H7 (cell line): ENCODE results near the gene MYOZ1. TPM values are rescaled to one million over a fixed set of nuclear protein-coding genes. Genes with fewer than 3 reads are reported as not detected.

Experiments used
- DNase-seq: peaks from one replicate; pipeline ENCODE4 v3.0.0; 2012
- H3K27me3 ChIP-seq: 2 replicates; pipeline ENCODE4 v1.6.0; 2011; ENCODE audit warnings: mild to moderate bottlenecking, low read length; ENCODE audit not compliant: control insufficient read depth, insufficient read depth
- H3K36me3 ChIP-seq: replicated peaks from 2 replicates; pipeline ENCODE4 v1.5.1; 2011; ENCODE audit warnings: low read length; ENCODE audit not compliant: control insufficient read depth, insufficient read depth
- H3K4me3 ChIP-seq: 2 replicates; pipeline ENCODE4 v1.5.1; 2011; ENCODE audit warnings: low read depth, mild to moderate bottlenecking, control low read depth, low read length, moderate library complexity; ENCODE audit not compliant: insufficient read depth
- total RNA-seq: library from RNA; depleted of rRNA; stranded (reverse); fragments of >200 nt; shearing (Covaris generic); gene quantifications from 2 replicates; pipeline ENCODE4 v1.2.3, GENCODE V29; 2014

The MYOZ1 gene
- total RNA-seq, 1 experiment from 2014 or later: 2.0 TPM

- no peak overlapping the region for H3K4me3 ChIP-seq
- DNase-seq: peak; percentile 34
- no peaks in the 10 kb centered on the region for H3K36me3 ChIP-seq
Observed at GRCh38 chr10:73653195-73653594, 11.9 kb upstream of the MYOZ1 start.

GRCh38 chr10:73650537-73651331 lies 9.5 kb upstream of the MYOZ1 start:
- DNase-seq: peak; percentile 12
- H3K27me3 ChIP-seq: no peaks in the 10 kb centered on the region; the same call in 1 of the 2 replicates
- H3K4me3 ChIP-seq: no peak overlapping the region
- H3K36me3 ChIP-seq: no peaks in the 10 kb centered on the region

More at GRCh38 chr10:73653195-73653594, 11.9 kb upstream of the MYOZ1 start:
- no peaks in the 10 kb centered on the region for H3K27me3 ChIP-seq

- Histone ChIP-seq H3K36me3 (no peaks in the 10 kb centered on the region), H3K27me3 (no peaks in the 10 kb centered on the region; the same call in 1 of the 2 replicates), H3K4me3 (no peak overlapping the region)
- DNase-seq: peak; percentile 15
Observed at GRCh38 chr10:73649876-73650536, 8.7 kb upstream of the MYOZ1 start.

- DNase-seq: peak; percentile 49
- Histone ChIP-seq H3K27me3 (no peaks in the 10 kb centered on the region; the same call in 1 of the 2 replicates), H3K36me3 (no peaks in the 10 kb centered on the region), H3K4me3 (no peak overlapping the region)
Observed at GRCh38 chr10:73648975-73649829, 7.9 kb upstream of the MYOZ1 start.

- peak; percentile 79 for DNase-seq
- peak overlapping the region; percentile 57 for H3K4me3 ChIP-seq
- H3K27me3 ChIP-seq: no peaks in the 10 kb centered on the region; the same call in 1 of the 2 replicates
- no peaks in the 10 kb centered on the region for H3K36me3 ChIP-seq
Observed at GRCh38 chr10:73647875-73648651, 6.8 kb upstream of the MYOZ1 start.

- Histone ChIP-seq H3K27me3 (no peaks in the 10 kb centered on the region; the same call in 1 of the 2 replicates), H3K4me3 (peak overlapping the region; percentile 57)
- DNase-seq: peak; percentile 99
Observed at GRCh38 chr10:73647211-73647874, 6.1 kb upstream of the MYOZ1 start.

GRCh38 chr10:73646598-73647041 lies 5.3 kb upstream of the MYOZ1 start:
- Histone ChIP-seq H3K4me3 (peak overlapping the region; percentile 57; the same call in 1 of the 2 replicates), H3K27me3 (no peaks in the 10 kb centered on the region; the same call in 1 of the 2 replicates), H3K36me3 (no peaks in the 10 kb centered on the region)
- peak; percentile 71 for DNase-seq

More at GRCh38 chr10:73647211-73647874, 6.1 kb upstream of the MYOZ1 start:
- H3K36me3 ChIP-seq: no peaks in the 10 kb centered on the region

GRCh38 chr10:73645251-73645650 lies 4.0 kb upstream of the MYOZ1 start:
- no peaks in the 10 kb centered on the region; the same call in 1 of the 2 replicates for H3K27me3 ChIP-seq
- H3K36me3 ChIP-seq: no peaks in the 10 kb centered on the region
- DNase-seq: no peak
- H3K4me3 ChIP-seq: no peak overlapping the region

- no peaks in the 10 kb centered on the region for H3K36me3 ChIP-seq
- no peaks in the 10 kb centered on the region; the same call in 1 of the 2 replicates for H3K27me3 ChIP-seq
- H3K4me3 ChIP-seq: no peak overlapping the region
- DNase-seq: peak; percentile 8
Observed at GRCh38 chr10:73644767-73645166, 3.5 kb upstream of the MYOZ1 start.

- Histone ChIP-seq H3K27me3 (no peaks in the 10 kb centered on the region; the same call in 1 of the 2 replicates), H3K36me3 (no peaks in the 10 kb centered on the region), H3K4me3 (no peak overlapping the region)
- peak; percentile 87 for DNase-seq
Observed at GRCh38 chr10:73644015-73644743, 2.9 kb upstream of the MYOZ1 start.

GRCh38 chr10:73643362-73643761 lies 2.1 kb upstream of the MYOZ1 start:
- no peaks in the 10 kb centered on the region for H3K36me3 ChIP-seq
- no peaks in the 10 kb centered on the region; the same call in 1 of the 2 replicates for H3K27me3 ChIP-seq
- peak; percentile 15 for DNase-seq
- H3K4me3 ChIP-seq: no peak overlapping the region

- Histone ChIP-seq H3K27me3 (no peaks in the 10 kb centered on the region), H3K36me3 (no peaks in the 10 kb centered on the region), H3K4me3 (no peak overlapping the region)
- no peak for DNase-seq
Observed at GRCh38 chr10:73639286-73639685, 2.0 kb downstream of the MYOZ1 start.

- H3K27me3 ChIP-seq: no peaks in the 10 kb centered on the region
- DNase-seq: peak; percentile 13
- H3K36me3 ChIP-seq: no peaks in the 10 kb centered on the region
- H3K4me3 ChIP-seq: no peak overlapping the region
Observed at GRCh38 chr10:73635781-73636180, 5.5 kb downstream of the MYOZ1 start.
